Smooth muscle cell (in vitro differentiated cells): ENCODE data around the gene SCUBE3. TPM values are rescaled to one million over a fixed set of nuclear protein-coding genes. Genes with fewer than 3 reads are reported as not detected.

Source experiments
- DNase-seq: peaks from one replicate; lab custom pipeline; 2025; ENCODE audit not compliant: unreplicated experiment; lab: John Stamatoyannopoulos, UW
- H2AFZ ChIP-seq: fragments of 200-600 bp; sonication (generic); 2 replicates; pipeline ENCODE4 v1.6.0; 2016; ENCODE audit warnings: antibody characterized with exemption, low read depth, mild to moderate bottlenecking
- H3F3A ChIP-seq: fragments of 200-600 bp; sonication (generic); 2 replicates; pipeline ENCODE4 v1.6.0; 2017; ENCODE audit warnings: antibody characterized with exemption, low read depth
- H3K27ac ChIP-seq: fragments of 200-600 bp; sonication (generic); 2 replicates; pipeline ENCODE4 v1.5.1; 2016; ENCODE audit warnings: low read depth, mild to moderate bottlenecking
- H3K27me3 ChIP-seq: fragments of 200-600 bp; sonication (generic); 2 replicates; pipeline ENCODE4 v1.6.1; 2016; ENCODE audit warnings: low read depth, mild to moderate bottlenecking
- H3K36me3 ChIP-seq: fragments of 200-600 bp; sonication (generic); 2 replicates; pipeline ENCODE4 v1.5.1; 2016; ENCODE audit warnings: low read depth
- H3K4me1 ChIP-seq: fragments of 200-600 bp; sonication (generic); 2 replicates; pipeline ENCODE4 v1.5.1; 2016; ENCODE audit warnings: low read depth
- H3K4me2 ChIP-seq: fragments of 200-600 bp; sonication (generic); 2 replicates; pipeline ENCODE4 v1.6.0; 2016; ENCODE audit warnings: mild to moderate bottlenecking
- H3K4me3 ChIP-seq: fragments of 200-600 bp; sonication (generic); 2 replicates; pipeline ENCODE4 v1.5.1; 2016; ENCODE audit warnings: mild to moderate bottlenecking
- H3K79me2 ChIP-seq: fragments of 200-600 bp; sonication (generic); 2 replicates; pipeline ENCODE4 v1.6.0; 2016; ENCODE audit warnings: low read depth, mild to moderate bottlenecking
- H3K9ac ChIP-seq: fragments of 200-600 bp; sonication (generic); 2 replicates; pipeline ENCODE4 v1.6.0; 2016; ENCODE audit warnings: low read depth
- H3K9me3 ChIP-seq: fragments of 200-600 bp; sonication (generic); replicated peaks from 2 replicates; pipeline ENCODE4 v1.5.1; 2016; ENCODE audit warnings: low read depth
- H4K20me1 ChIP-seq: fragments of 200-600 bp; sonication (generic); 2 replicates; pipeline ENCODE4 v1.6.0; 2016; ENCODE audit warnings: low read depth
- WGBS: methylation state at CpG from one replicate; pipeline ENCODE4 v1.1.7; 2016; ENCODE audit warnings: low lambda C conversion rate; 5-methylcytosine and 5-hydroxymethylcytosine counted together
- polyA plus RNA-seq: library from polyadenylated mRNA; unstranded; fragments of >200 nt; fragmentation: Nextera tagmentation; extraction: Ambion mirVana; gene quantifications from 2 replicates; pipeline ENCODE4 v1.2.1, GENCODE V29; 2016
- total RNA-seq: library from RNA; depleted of rRNA; stranded (reverse); fragments of >200 nt; gene quantifications from 2 replicates; pipeline ENCODE4 v1.2.3, GENCODE V29; 2014
- TF ChIP-seq, protein P1 (sequence below): fragments of 200-600 bp; sonication (generic); IDR thresholded peaks from 2 replicates; pipeline ENCODE4 v1.5.1; 2017; ENCODE audit warnings: borderline replicate concordance, mild to moderate bottlenecking, antibody characterized with exemption; ENCODE audit not compliant: insufficient read depth, poor library complexity, severe bottlenecking

Gene SCUBE3
- total and polyA plus RNA-seq, 2 experiments from 2014 or later, result 14.6 to 18.0 TPM

DNA sequence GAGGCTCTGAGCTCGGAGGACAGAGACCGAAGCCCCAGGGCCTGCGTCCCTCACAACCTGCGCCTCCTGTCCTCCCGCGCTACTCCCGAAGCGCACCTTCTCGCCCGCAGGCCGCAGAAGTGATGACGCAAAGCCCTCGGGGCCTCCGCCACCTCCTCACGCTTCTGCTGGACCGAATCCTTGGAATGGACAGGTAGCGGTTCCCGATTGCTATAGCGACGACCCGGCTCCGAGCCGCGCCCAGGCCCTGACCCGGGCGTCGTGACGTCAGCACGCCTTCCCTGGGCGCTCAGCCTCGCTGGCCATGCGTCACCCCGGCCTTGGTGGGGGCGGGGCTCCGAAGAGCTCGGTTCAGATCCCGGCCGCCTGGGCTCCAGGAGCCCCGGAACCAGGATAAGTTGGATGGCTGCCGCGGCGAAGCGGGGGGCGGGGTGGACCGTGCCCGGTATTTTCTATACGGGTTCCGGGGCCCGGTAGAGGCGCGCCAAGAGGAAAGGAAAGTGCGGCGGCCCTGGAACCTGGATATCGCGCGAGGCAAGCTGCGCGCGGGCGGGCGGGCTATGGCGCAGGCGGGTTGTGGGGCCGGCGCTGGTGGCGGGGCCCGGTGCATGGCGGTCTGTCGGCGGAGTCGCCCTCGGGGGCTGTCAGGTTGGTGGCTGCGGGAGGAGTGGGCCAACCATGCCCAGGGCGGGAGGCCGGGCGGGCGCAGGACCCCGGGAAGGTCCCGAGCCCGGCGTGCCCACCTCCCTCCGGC is 45.6 kb downstream of the SCUBE3 start, which contains the start of gene ZNF76:
TSS of gene ZNF76 (plus strand) at position 542 of the 754 bp plus-strand sequence. CDS start 21,417 bp downstream, outside the sequence.
- H3K27me3 ChIP-seq, result no peaks in the 10 kb centered on the region
- no peaks in the 10 kb centered on the region for H3K9me3 ChIP-seq
- peaks cover 28% of the 10 kb centered on the region for H3K79me2 ChIP-seq
- H3K27ac ChIP-seq, result peak within 1 kb of the TSS; percentile 68
- H3K4me2 ChIP-seq, result peak within 1 kb of the TSS; percentile 90
- peaks cover 4% of the 10 kb centered on the region for H4K20me1 ChIP-seq
- H2AFZ ChIP-seq, result peak within 1 kb of the TSS; percentile 83
- peak within 1 kb of the TSS; percentile 71 for H3K4me3 ChIP-seq
- H3K36me3 ChIP-seq, result no peaks in the 10 kb centered on the region
- DNase-seq, result peak; percentile 92
- TF ChIP-seq, protein P1, sequence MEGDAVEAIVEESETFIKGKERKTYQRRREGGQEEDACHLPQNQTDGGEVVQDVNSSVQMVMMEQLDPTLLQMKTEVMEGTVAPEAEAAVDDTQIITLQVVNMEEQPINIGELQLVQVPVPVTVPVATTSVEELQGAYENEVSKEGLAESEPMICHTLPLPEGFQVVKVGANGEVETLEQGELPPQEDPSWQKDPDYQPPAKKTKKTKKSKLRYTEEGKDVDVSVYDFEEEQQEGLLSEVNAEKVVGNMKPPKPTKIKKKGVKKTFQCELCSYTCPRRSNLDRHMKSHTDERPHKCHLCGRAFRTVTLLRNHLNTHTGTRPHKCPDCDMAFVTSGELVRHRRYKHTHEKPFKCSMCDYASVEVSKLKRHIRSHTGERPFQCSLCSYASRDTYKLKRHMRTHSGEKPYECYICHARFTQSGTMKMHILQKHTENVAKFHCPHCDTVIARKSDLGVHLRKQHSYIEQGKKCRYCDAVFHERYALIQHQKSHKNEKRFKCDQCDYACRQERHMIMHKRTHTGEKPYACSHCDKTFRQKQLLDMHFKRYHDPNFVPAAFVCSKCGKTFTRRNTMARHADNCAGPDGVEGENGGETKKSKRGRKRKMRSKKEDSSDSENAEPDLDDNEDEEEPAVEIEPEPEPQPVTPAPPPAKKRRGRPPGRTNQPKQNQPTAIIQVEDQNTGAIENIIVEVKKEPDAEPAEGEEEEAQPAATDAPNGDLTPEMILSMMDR, result no peak
- WGBS, result under 1% methylated on average over 71 of the region's 82 CpGs
- H3K9ac ChIP-seq, result peak within 1 kb of the TSS; percentile 81
- H3K4me1 ChIP-seq, result peaks cover 5% of the 10 kb centered on the region
- H3F3A ChIP-seq, result no peaks in the 10 kb centered on the region

DNA sequence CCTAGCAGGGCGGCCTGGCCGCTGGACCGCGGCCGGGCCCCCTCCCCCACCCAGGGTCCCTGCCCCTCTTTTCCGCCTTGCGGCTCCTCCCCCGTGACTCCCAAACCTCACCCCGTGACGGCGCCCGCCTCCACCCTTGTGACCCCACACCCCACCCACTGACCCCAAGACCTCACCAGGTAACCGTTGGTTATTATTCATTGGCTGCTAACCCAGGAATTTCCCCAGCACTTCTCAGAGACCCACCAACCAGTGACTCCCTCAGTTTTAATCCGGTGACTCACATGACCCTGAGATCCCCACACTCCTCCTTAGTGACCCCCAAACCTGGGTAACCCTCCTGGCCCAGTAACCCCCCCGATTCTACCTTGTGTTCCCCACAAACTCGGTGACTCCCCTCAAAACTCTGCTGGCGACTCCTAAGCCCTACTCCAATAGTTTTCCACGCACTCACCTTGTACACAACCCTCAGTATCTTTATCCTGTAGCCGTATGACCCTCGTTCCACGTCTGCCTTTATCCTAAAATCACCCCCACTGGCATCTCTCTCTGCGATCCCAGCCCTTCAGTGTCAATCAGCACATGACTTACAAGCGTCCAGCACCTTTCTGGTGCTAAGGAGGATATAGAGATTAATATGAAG is 46.3 kb downstream of the SCUBE3 start:
- Histone ChIP-seq H3F3A (no peaks in the 10 kb centered on the region), H3K4me2 (peak overlapping the region; percentile 90), H3K4me3 (peak overlapping the region; percentile 71), H3K27ac (peak overlapping the region; percentile 68), H4K20me1 (peaks cover 11% of the 10 kb centered on the region), H3K9me3 (no peaks in the 10 kb centered on the region), H3K36me3 (no peaks in the 10 kb centered on the region), H3K9ac (peak overlapping the region; percentile 81), H2AFZ (peak overlapping the region; percentile 19), H3K79me2 (peaks cover 28% of the 10 kb centered on the region), H3K27me3 (no peaks in the 10 kb centered on the region), H3K4me1 (peaks cover 5% of the 10 kb centered on the region)
- 23% methylated on average over 11 of the region's 23 CpGs for WGBS
- no peak for DNase-seq
- TF ChIP-seq, protein P1, result no peak

- H3K9me3 ChIP-seq, result no peaks in the 10 kb centered on the region
- H3K9ac ChIP-seq, result peak overlapping the region; percentile 81
- peaks cover 5% of the 10 kb centered on the region for H3K4me1 ChIP-seq
- TF ChIP-seq, protein P1, result no peak
- no peaks in the 10 kb centered on the region for H3K36me3 ChIP-seq
- peak overlapping the region; percentile 90 for H3K4me2 ChIP-seq
- H3K27ac ChIP-seq, result peak overlapping the region; percentile 68
- peaks cover 13% of the 10 kb centered on the region for H4K20me1 ChIP-seq
- no peak for DNase-seq
- peaks cover 21% of the 10 kb centered on the region for H3K79me2 ChIP-seq
- 95% methylated on average over 6 of the region's 6 CpGs for WGBS
- H2AFZ ChIP-seq, result peak overlapping the region; percentile 19
- no peaks in the 10 kb centered on the region for H3K27me3 ChIP-seq
- H3F3A ChIP-seq, result no peaks in the 10 kb centered on the region
- H3K4me3 ChIP-seq, result peak overlapping the region; percentile 71
Measured at GRCh38 chr6:35260591-35261570, 47.1 kb downstream of the SCUBE3 start.
